ENCODE measurements around the gene FLG.
"Not testable (repeated sequence)": the region's sequence is repeated elsewhere in the genome, so short reads cannot be mapped to it uniquely, and the experiment has no call there.

FLG gene

GRCh38 chr1:152325111-152325510, at the start of gene FLG:
Gene FLG (minus strand): TSS chr1:152325239. CDS start chr1:152315456, 9,783 bp downstream.
- no peak for DNase-seq (ENCODE audit: extremely low read depth in 1 of 2, low read depth in 1 of 2)

- no peak for DNase-seq (ENCODE audit: extremely low read depth in 1 of 2, low read depth in 1 of 2)
These were observed 49.4 kb upstream of the FLG start for GRCh38 chr1:152374451-152374850.

GRCh38 chr1:152372672-152373071, 47.6 kb upstream of the FLG start:
- DNase-seq (ENCODE audit: extremely low read depth in 1 of 2, low read depth in 1 of 2): no peak

GRCh38 chr1:152367436-152367835, 42.4 kb upstream of the FLG start:
- DNase-seq (ENCODE audit: extremely low read depth in 1 of 2, low read depth in 1 of 2): no peak

- DNase-seq (ENCODE audit: extremely low read depth in 1 of 2, low read depth in 1 of 2): no peak
These were observed 34.9 kb upstream of the FLG start, which contains the start of gene FLG2 for GRCh38 chr1:152359906-152360305. Gene FLG2 (minus strand): TSS chr1:152360006. CDS start chr1:152358884, 1,122 bp downstream.

GRCh38 chr1:152356736-152357135, 31.7 kb upstream of the FLG start:
- no peak for DNase-seq (ENCODE audit: extremely low read depth in 1 of 2, low read depth in 1 of 2)

- DNase-seq (ENCODE audit: extremely low read depth in 1 of 2, low read depth in 1 of 2): no peak
These were observed 24.6 kb upstream of the FLG start for GRCh38 chr1:152349611-152350010.

- no peak for DNase-seq (ENCODE audit: extremely low read depth in 1 of 2, low read depth in 1 of 2)
These were observed 23.4 kb upstream of the FLG start for GRCh38 chr1:152348447-152348846.

GRCh38 chr1:152347116-152347728, 22.2 kb upstream of the FLG start:
- DNase-seq (ENCODE audit: extremely low read depth in 1 of 2, low read depth in 1 of 2): no peak

GRCh38 chr1:152344438-152344837, 19.4 kb upstream of the FLG start:
- DNase-seq (ENCODE audit: extremely low read depth in 1 of 2, low read depth in 1 of 2): no peak

- DNase-seq (ENCODE audit: extremely low read depth in 1 of 2, low read depth in 1 of 2): no peak
These were observed 18.0 kb upstream of the FLG start for GRCh38 chr1:152343006-152343405.

- DNase-seq (ENCODE audit: extremely low read depth in 1 of 2, low read depth in 1 of 2): no peak
These were observed 10.4 kb upstream of the FLG start for GRCh38 chr1:152335399-152335798.

GRCh38 chr1:152328801-152329391, 3.9 kb upstream of the FLG start:
- no peak for DNase-seq (ENCODE audit: extremely low read depth in 1 of 2, low read depth in 1 of 2)

- DNase-seq (ENCODE audit: extremely low read depth in 1 of 2, low read depth in 1 of 2): no peak
These were observed 11.1 kb downstream of the FLG start for GRCh38 chr1:152313970-152314369.

- DNase-seq (ENCODE audit: extremely low read depth in 1 of 2, low read depth in 1 of 2): no peak
These were observed 11.7 kb downstream of the FLG start for GRCh38 chr1:152313319-152313801.

GRCh38 chr1:152312169-152312568, 12.9 kb downstream of the FLG start:
- DNase-seq (ENCODE audit: extremely low read depth in 1 of 2, low read depth in 1 of 2): not testable (repeated sequence)

- DNase-seq (ENCODE audit: extremely low read depth in 1 of 2, low read depth in 1 of 2): no peak
These were observed 15.1 kb downstream of the FLG start for GRCh38 chr1:152309955-152310354.

GRCh38 chr1:152309320-152309901, 15.6 kb downstream of the FLG start:
- not testable (repeated sequence) for DNase-seq (ENCODE audit: extremely low read depth in 1 of 2, low read depth in 1 of 2)

GRCh38 chr1:152308758-152309157, 16.3 kb downstream of the FLG start:
- not testable (repeated sequence) for DNase-seq (ENCODE audit: extremely low read depth in 1 of 2, low read depth in 1 of 2)

GRCh38 chr1:152307970-152308369, 17.1 kb downstream of the FLG start:
- not testable (repeated sequence) for DNase-seq (ENCODE audit: extremely low read depth in 1 of 2, low read depth in 1 of 2)

GRCh38 chr1:152306123-152306522, 18.9 kb downstream of the FLG start:
- not testable (repeated sequence) for DNase-seq (ENCODE audit: extremely low read depth in 1 of 2, low read depth in 1 of 2)

GRCh38 chr1:152304773-152305172, 20.3 kb downstream of the FLG start:
- DNase-seq (ENCODE audit: extremely low read depth in 1 of 2, low read depth in 1 of 2): not testable (repeated sequence)
